ENCODE results near the gene ABCC5.

Gene ABCC5

DNA sequence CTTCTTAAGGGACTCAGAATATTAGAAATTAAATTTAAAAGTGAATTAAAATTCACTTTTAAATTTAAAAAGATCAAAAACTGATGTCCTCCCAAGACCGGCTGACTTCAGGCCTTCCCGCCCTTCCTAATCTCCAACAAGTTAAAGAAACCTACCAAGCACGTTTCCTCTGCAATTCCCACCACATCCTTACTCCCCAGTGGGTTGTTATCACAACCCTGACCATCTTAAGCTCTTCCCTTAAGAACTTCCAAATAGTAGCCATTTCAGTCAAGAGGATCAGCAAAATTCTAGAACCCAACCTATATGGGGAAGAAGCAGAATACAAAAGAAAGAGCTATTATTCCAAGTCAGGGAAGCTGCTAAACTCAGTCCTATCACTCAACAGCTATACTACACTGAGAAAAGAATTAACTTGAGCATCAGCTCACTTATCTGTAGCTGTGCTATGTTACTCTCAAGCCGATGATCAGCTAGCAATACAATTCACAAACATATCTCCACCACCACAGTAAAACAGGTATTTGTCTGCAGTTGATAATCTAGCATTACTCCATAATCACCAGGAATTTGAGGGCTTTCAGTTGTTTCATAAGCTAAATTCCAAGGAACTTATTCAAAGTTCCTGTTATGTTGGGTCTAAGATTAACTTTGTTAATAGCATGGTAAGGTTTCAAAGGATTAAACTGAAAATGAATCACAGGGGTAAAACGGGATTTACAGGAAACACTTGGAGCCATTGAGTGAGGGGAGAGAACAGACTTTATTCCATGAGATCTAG is 14.3 kb downstream of the ABCC5 start:
- no peaks in the 10 kb centered on the region for H3K36me3 ChIP-seq (ENCODE audit: control insufficient read depth in 1 of 2, insufficient read depth in 2 of 2, low read length in 2 of 2)

GRCh38 chr3:184002469-184002868 is 15.2 kb downstream of the ABCC5 start:
- Histone ChIP-seq H3K36me3 (ENCODE audit: control insufficient read depth in 1 of 2, insufficient read depth in 2 of 2, low read length in 2 of 2) (no peaks in the 10 kb centered on the region), H3K9me3 (ENCODE audit: control insufficient read depth in 1 of 2, low read length in 2 of 2) (no peaks in the 10 kb centered on the region), H3K4me3 (ENCODE audit: low read depth in 1 of 2, low read length in 2 of 2) (no peak overlapping the region), H3K27ac (ENCODE audit: low read depth, low read length) (no peak overlapping the region), H3K27me3 (ENCODE audit: control insufficient read depth in 1 of 2, insufficient read depth in 2 of 2, low read length in 2 of 2) (no peaks in the 10 kb centered on the region), H3K9ac (ENCODE audit: low read depth in 1 of 2, low read length in 2 of 2) (no peak overlapping the region), H3K4me1 (ENCODE audit: control insufficient read depth in 1 of 2, insufficient read depth in 2 of 2, low read length in 2 of 2) (peaks cover 8 to 19% of the 10 kb centered on the region in 2 donors)

More for the DNA sequence above, 14.3 kb downstream of the ABCC5 start:
- H3K9me3 ChIP-seq (ENCODE audit: control insufficient read depth in 1 of 2, low read length in 2 of 2) = no peaks in the 10 kb centered on the region
- H3K27me3 ChIP-seq (ENCODE audit: control insufficient read depth in 1 of 2, insufficient read depth in 2 of 2, low read length in 2 of 2) = no peaks in the 10 kb centered on the region
- H3K27ac ChIP-seq (ENCODE audit: low read depth, low read length) = no peak overlapping the region
- no peak overlapping the region for H3K9ac ChIP-seq (ENCODE audit: low read depth in 1 of 2, low read length in 2 of 2)
- peaks cover 8 to 19% of the 10 kb centered on the region in 2 donors for H3K4me1 ChIP-seq (ENCODE audit: control insufficient read depth in 1 of 2, insufficient read depth in 2 of 2, low read length in 2 of 2)
- no peak overlapping the region for H3K4me3 ChIP-seq (ENCODE audit: low read depth in 1 of 2, low read length in 2 of 2)

DNA sequence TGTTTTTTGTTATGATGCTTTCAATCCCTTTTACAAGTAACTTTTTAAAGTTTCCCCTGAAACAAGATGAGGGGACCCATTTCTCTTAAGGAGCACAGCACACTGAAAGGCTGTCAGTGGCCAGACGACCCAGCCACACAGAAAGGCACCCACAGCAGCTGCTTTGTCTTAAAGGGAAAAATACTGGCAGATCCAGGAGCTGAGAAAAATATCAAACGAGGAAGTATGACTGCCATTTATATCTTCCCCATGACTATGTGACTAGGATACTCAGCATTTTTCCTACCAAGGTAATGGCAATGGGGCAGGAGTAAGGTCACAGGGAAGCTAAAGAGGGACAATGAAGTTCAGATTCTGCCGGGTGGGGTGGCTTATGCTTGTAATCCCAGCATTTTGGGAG is 15.9 kb downstream of the ABCC5 start:
- Histone ChIP-seq H3K4me3 (ENCODE audit: low read depth in 1 of 2, low read length in 2 of 2) (no peak overlapping the region), H3K27ac (ENCODE audit: low read depth, low read length) (no peak overlapping the region), H3K27me3 (ENCODE audit: control insufficient read depth in 1 of 2, insufficient read depth in 2 of 2, low read length in 2 of 2) (no peaks in the 10 kb centered on the region), H3K36me3 (ENCODE audit: control insufficient read depth in 1 of 2, insufficient read depth in 2 of 2, low read length in 2 of 2) (no peaks in the 10 kb centered on the region), H3K9me3 (ENCODE audit: control insufficient read depth in 1 of 2, low read length in 2 of 2) (no peaks in the 10 kb centered on the region), H3K9ac (ENCODE audit: low read depth in 1 of 2, low read length in 2 of 2) (no peak overlapping the region), H3K4me1 (ENCODE audit: control insufficient read depth in 1 of 2, insufficient read depth in 2 of 2, low read length in 2 of 2) (peaks cover 6 to 17% of the 10 kb centered on the region in 2 donors)

- Histone ChIP-seq H3K27me3 (ENCODE audit: control insufficient read depth in 1 of 2, insufficient read depth in 2 of 2, low read length in 2 of 2) (no peaks in the 10 kb centered on the region), H3K9me3 (ENCODE audit: control insufficient read depth in 1 of 2, low read length in 2 of 2) (no peaks in the 10 kb centered on the region), H3K4me1 (ENCODE audit: control insufficient read depth in 1 of 2, insufficient read depth in 2 of 2, low read length in 2 of 2) (no peaks in the 10 kb centered on the region), H3K4me3 (ENCODE audit: low read depth in 1 of 2, low read length in 2 of 2) (no peak overlapping the region), H3K27ac (ENCODE audit: low read depth, low read length) (no peak overlapping the region), H3K36me3 (ENCODE audit: control insufficient read depth in 1 of 2, insufficient read depth in 2 of 2, low read length in 2 of 2) (peaks cover 7 to 23% of the 10 kb centered on the region in 2 donors), H3K9ac (ENCODE audit: low read depth in 1 of 2, low read length in 2 of 2) (no peak overlapping the region)
Measured at GRCh38 chr3:183991403-183991802, 26.3 kb downstream of the ABCC5 start.

GRCh38 chr3:183988216-183988790 is 29.4 kb downstream of the ABCC5 start:
- Histone ChIP-seq H3K27me3 (ENCODE audit: control insufficient read depth in 1 of 2, insufficient read depth in 2 of 2, low read length in 2 of 2) (no peaks in the 10 kb centered on the region), H3K4me3 (ENCODE audit: low read depth in 1 of 2, low read length in 2 of 2) (no peak overlapping the region), H3K36me3 (ENCODE audit: control insufficient read depth in 1 of 2, insufficient read depth in 2 of 2, low read length in 2 of 2) (peaks cover 7 to 34% of the 10 kb centered on the region in 2 donors), H3K9me3 (ENCODE audit: control insufficient read depth in 1 of 2, low read length in 2 of 2) (no peaks in the 10 kb centered on the region), H3K9ac (ENCODE audit: low read depth in 1 of 2, low read length in 2 of 2) (no peak overlapping the region), H3K27ac (ENCODE audit: low read depth, low read length) (no peak overlapping the region), H3K4me1 (ENCODE audit: control insufficient read depth in 1 of 2, insufficient read depth in 2 of 2, low read length in 2 of 2) (no peaks in the 10 kb centered on the region)

GRCh38 chr3:183987000-183987600 is 30.6 kb downstream of the ABCC5 start:
- H3K9ac ChIP-seq (ENCODE audit: low read depth in 1 of 2, low read length in 2 of 2) = no peak overlapping the region
- H3K27me3 ChIP-seq (ENCODE audit: control insufficient read depth in 1 of 2, insufficient read depth in 2 of 2, low read length in 2 of 2) = no peaks in the 10 kb centered on the region
- no peak overlapping the region for H3K4me3 ChIP-seq (ENCODE audit: low read depth in 1 of 2, low read length in 2 of 2)
- no peaks in the 10 kb centered on the region for H3K9me3 ChIP-seq (ENCODE audit: control insufficient read depth in 1 of 2, low read length in 2 of 2)
- no peaks in the 10 kb centered on the region for H3K4me1 ChIP-seq (ENCODE audit: control insufficient read depth in 1 of 2, insufficient read depth in 2 of 2, low read length in 2 of 2)
- H3K36me3 ChIP-seq (ENCODE audit: control insufficient read depth in 1 of 2, insufficient read depth in 2 of 2, low read length in 2 of 2) = peaks cover 7 to 39% of the 10 kb centered on the region in 2 donors
- H3K27ac ChIP-seq (ENCODE audit: low read depth, low read length) = no peak overlapping the region

GRCh38 chr3:183984749-183985729 is 32.6 kb downstream of the ABCC5 start:
- H3K27ac ChIP-seq (ENCODE audit: low read depth, low read length) = no peak overlapping the region
- no peaks in the 10 kb centered on the region for H3K4me1 ChIP-seq (ENCODE audit: control insufficient read depth in 1 of 2, insufficient read depth in 2 of 2, low read length in 2 of 2)
- H3K4me3 ChIP-seq (ENCODE audit: low read depth in 1 of 2, low read length in 2 of 2) = no peak overlapping the region
- H3K36me3 ChIP-seq (ENCODE audit: control insufficient read depth in 1 of 2, insufficient read depth in 2 of 2, low read length in 2 of 2) = peaks cover 7 to 44% of the 10 kb centered on the region in 2 donors
- no peak overlapping the region for H3K9ac ChIP-seq (ENCODE audit: low read depth in 1 of 2, low read length in 2 of 2)
- no peaks in the 10 kb centered on the region for H3K27me3 ChIP-seq (ENCODE audit: control insufficient read depth in 1 of 2, insufficient read depth in 2 of 2, low read length in 2 of 2)
- no peaks in the 10 kb centered on the region for H3K9me3 ChIP-seq (ENCODE audit: control insufficient read depth in 1 of 2, low read length in 2 of 2)

GRCh38 chr3:183984127-183984740 is 33.5 kb downstream of the ABCC5 start:
- H3K27ac ChIP-seq (ENCODE audit: low read depth, low read length) = no peak overlapping the region
- H3K9ac ChIP-seq (ENCODE audit: low read depth in 1 of 2, low read length in 2 of 2) = no peak overlapping the region
- no peaks in the 10 kb centered on the region for H3K9me3 ChIP-seq (ENCODE audit: control insufficient read depth in 1 of 2, low read length in 2 of 2)
- no peak overlapping the region for H3K4me3 ChIP-seq (ENCODE audit: low read depth in 1 of 2, low read length in 2 of 2)
- no peaks in the 10 kb centered on the region for H3K27me3 ChIP-seq (ENCODE audit: control insufficient read depth in 1 of 2, insufficient read depth in 2 of 2, low read length in 2 of 2)
- peaks cover 7 to 44% of the 10 kb centered on the region in 2 donors for H3K36me3 ChIP-seq (ENCODE audit: control insufficient read depth in 1 of 2, insufficient read depth in 2 of 2, low read length in 2 of 2)
- no peaks in the 10 kb centered on the region for H3K4me1 ChIP-seq (ENCODE audit: control insufficient read depth in 1 of 2, insufficient read depth in 2 of 2, low read length in 2 of 2)

- H3K9ac ChIP-seq (ENCODE audit: low read depth in 1 of 2, low read length in 2 of 2) = no peak overlapping the region
- no peak overlapping the region for H3K4me3 ChIP-seq (ENCODE audit: low read depth in 1 of 2, low read length in 2 of 2)
- H3K4me1 ChIP-seq (ENCODE audit: control insufficient read depth in 1 of 2, insufficient read depth in 2 of 2, low read length in 2 of 2) = no peaks in the 10 kb centered on the region
- H3K36me3 ChIP-seq (ENCODE audit: control insufficient read depth in 1 of 2, insufficient read depth in 2 of 2, low read length in 2 of 2) = peaks cover 3 to 27% of the 10 kb centered on the region in 2 donors
- no peaks in the 10 kb centered on the region for H3K9me3 ChIP-seq (ENCODE audit: control insufficient read depth in 1 of 2, low read length in 2 of 2)
- no peaks in the 10 kb centered on the region for H3K27me3 ChIP-seq (ENCODE audit: control insufficient read depth in 1 of 2, insufficient read depth in 2 of 2, low read length in 2 of 2)
- H3K27ac ChIP-seq (ENCODE audit: low read depth, low read length) = no peak overlapping the region
Measured at GRCh38 chr3:183981990-183982644, 35.6 kb downstream of the ABCC5 start.

All from duodenal mucosa (tissue), 2 donors.